ENCODE results near the gene JUN. TPM values are rescaled to one million over a fixed set of nuclear protein-coding genes. Genes with fewer than 3 reads are reported as not detected.

The JUN gene
- total and polyA plus RNA-seq, 2 donors (not counting 1 experiment from before 2014, with no cell fraction given) = 94.4 to 4,074 TPM

DNA sequence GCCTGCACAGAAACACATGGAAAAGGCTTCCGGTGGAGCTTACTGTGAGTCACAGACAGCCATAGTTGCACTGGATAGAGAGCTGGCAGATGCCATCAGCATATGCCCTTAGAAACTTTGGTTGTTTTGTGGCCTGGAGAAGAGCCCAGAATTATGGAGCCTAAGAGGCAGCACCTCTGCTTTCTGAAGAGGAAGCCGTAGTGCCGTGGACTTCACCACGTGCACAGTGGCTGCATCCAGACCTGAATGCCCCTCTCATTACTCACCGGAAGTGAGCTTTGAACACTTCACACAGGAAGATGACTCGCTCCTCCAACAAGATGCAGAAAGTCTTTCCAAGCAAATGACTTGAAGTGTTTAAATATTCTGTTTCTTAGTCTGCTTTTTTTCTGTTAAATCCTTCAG is 28.4 kb downstream of the JUN start:
- 4% methylated on average over 5 of the region's 6 CpGs for WGBS (ENCODE audit: insufficient coverage)
- H3K36me3 ChIP-seq (replicated peaks in 1 of 2; ENCODE audit: control extremely low read depth in 1 of 2, control insufficient read depth in 1 of 2, extremely low read depth in 1 of 2, insufficient read depth in 2 of 2, low read length in 1 of 2) = no peaks in the 10 kb centered on the region
- H2AFZ ChIP-seq (ENCODE audit: insufficient read depth, low read depth, low read length, poor library complexity, severe bottlenecking) = peak overlapping the region; percentile 60
- intact Hi-C loops (cut with micrococcal nuclease) = no loop called here
- H3K27me3 Mint-ChIP-seq = no peaks in the 10 kb centered on the region
- ChIA-PET POLR2A (no interaction called here), CTCF (interaction anchor here (0.8 to 1.2 kb wide), 2 partner anchors 10 to 16 kb away, joined by 3 read pairs; no protein-coding TSS in a partner anchor)
- TF ChIP-seq CTCF (IDR thresholded peaks at IDR 0.05) (no peak), EZH2 (IDR thresholded peaks at IDR 0.05; ENCODE audit: borderline replicate concordance, insufficient read depth, low read depth, low read length, poor library complexity, severe bottlenecking) (no peak)
- peak overlapping the region; percentile 12 for H3K27ac Mint-ChIP-seq
- H3K4me3 Mint-ChIP-seq = no peak overlapping the region
- peaks cover 14% of the 10 kb centered on the region for H3K4me1 Mint-ChIP-seq
- DNase-seq (peak; percentile 14), ATAC-seq (ENCODE audit: low read depth) (peak; percentile 58)
- no peaks in the 10 kb centered on the region for H3K27me3 ChIP-seq (replicated peaks in 1 of 4; ENCODE audit: control extremely low read depth in 1 of 4, control insufficient read depth in 3 of 4, insufficient read depth in 4 of 4, low read length in 3 of 4)
- peak overlapping the region; percentile 16 for H3K4me2 ChIP-seq (replicated peaks; ENCODE audit: low read depth, low read length, poor library complexity, severe bottlenecking)
- no peaks in the 10 kb centered on the region for H3K79me2 ChIP-seq (ENCODE audit: control insufficient read depth, insufficient read depth, low read length)
- H3K4me1 ChIP-seq (ENCODE audit: control insufficient read depth in 2 of 2, insufficient read depth in 2 of 2, low read length in 2 of 2) = peaks cover 7 to 12% of the 10 kb centered on the region in 2 donors
- no peaks in the 10 kb centered on the region for H3K9me3 Mint-ChIP-seq (ENCODE audit: insufficient read depth)
- H3K27ac ChIP-seq (ENCODE audit: low read length in 2 of 2) = no peak overlapping the region
- no peak overlapping the region for H3K4me3 ChIP-seq (ENCODE audit: control extremely low read depth in 1 of 5, extremely low read depth in 1 of 5, insufficient read depth in 1 of 5, low read depth in 2 of 5, low read length in 4 of 5)
- no peak overlapping the region for H3K9ac ChIP-seq (ENCODE audit: low read length)
- H4K20me1 ChIP-seq (ENCODE audit: control insufficient read depth, insufficient read depth, low read length, poor library complexity, severe bottlenecking) = no peaks in the 10 kb centered on the region
- H3K9me3 ChIP-seq (ENCODE audit: control extremely low read depth in 1 of 3, control insufficient read depth in 2 of 3, insufficient read depth in 1 of 3, low read length in 2 of 3) = no peaks in the 10 kb centered on the region

DNA sequence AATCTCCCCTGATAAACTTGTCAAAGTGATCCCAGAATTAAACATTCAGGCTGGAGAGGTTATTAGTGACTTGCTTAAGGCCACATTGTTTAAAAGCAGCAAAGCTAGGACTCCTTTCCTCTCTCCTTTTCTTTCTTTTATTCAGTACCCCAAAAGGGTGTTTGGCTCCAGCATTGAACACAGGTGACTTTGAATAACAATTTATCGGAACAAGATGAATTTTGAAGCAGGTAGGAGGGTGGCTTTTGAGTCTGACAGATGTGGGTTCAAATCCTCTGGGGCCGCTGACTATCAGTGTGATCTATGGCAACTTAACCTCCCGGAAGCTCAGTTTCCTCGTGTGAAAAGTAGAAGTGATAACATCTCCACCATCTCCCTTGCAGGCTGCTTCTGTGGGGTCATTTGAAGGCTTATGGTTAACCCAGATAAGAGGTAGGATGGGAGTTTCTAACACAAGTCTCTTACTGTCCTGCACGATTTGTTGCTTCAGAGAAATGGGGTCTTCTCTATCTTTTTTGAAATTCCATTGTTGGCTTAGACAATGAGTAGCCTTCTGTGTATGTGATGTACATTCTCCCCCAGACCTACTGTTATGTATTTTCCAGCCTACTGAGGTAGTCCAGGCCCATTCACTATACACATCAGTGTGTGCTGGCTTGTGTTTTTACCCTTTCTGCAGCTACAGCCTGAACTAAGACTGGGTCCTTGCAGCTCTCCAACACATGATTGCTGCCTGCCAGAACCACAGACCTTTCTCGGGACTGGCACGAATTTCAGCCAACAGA is 29.0 kb downstream of the JUN start:
- H3K27ac ChIP-seq (ENCODE audit: low read length in 2 of 2) = no peak overlapping the region
- ChIA-PET POLR2A (no interaction called here), CTCF (interaction anchor here (0.8 to 1.2 kb wide), 2 partner anchors 11 to 16 kb away, joined by 3 read pairs; no protein-coding TSS in a partner anchor)
- no peaks in the 10 kb centered on the region for H3K36me3 ChIP-seq (replicated peaks in 1 of 2; ENCODE audit: control extremely low read depth in 1 of 2, control insufficient read depth in 1 of 2, extremely low read depth in 1 of 2, insufficient read depth in 2 of 2, low read length in 1 of 2)
- intact Hi-C loops (cut with micrococcal nuclease) = no loop called here
- no peak for ATAC-seq (ENCODE audit: low read depth)
- Mint-ChIP-seq H3K27ac (no peak overlapping the region), H3K4me3 (no peak overlapping the region), H3K9me3 (ENCODE audit: insufficient read depth) (no peaks in the 10 kb centered on the region), H3K27me3 (no peaks in the 10 kb centered on the region), H3K4me1 (peaks cover 14% of the 10 kb centered on the region)
- H2AFZ ChIP-seq (ENCODE audit: insufficient read depth, low read depth, low read length, poor library complexity, severe bottlenecking) = peak overlapping the region; percentile 60
- H3K4me3 ChIP-seq (ENCODE audit: control extremely low read depth in 1 of 5, extremely low read depth in 1 of 5, insufficient read depth in 1 of 5, low read depth in 2 of 5, low read length in 4 of 5) = no peak overlapping the region
- H3K9ac ChIP-seq (ENCODE audit: low read length) = no peak overlapping the region
- no peaks in the 10 kb centered on the region for H3K9me3 ChIP-seq (ENCODE audit: control extremely low read depth in 1 of 3, control insufficient read depth in 2 of 3, insufficient read depth in 1 of 3, low read length in 2 of 3)
- no peaks in the 10 kb centered on the region for H3K27me3 ChIP-seq (replicated peaks in 1 of 4; ENCODE audit: control extremely low read depth in 1 of 4, control insufficient read depth in 3 of 4, insufficient read depth in 4 of 4, low read length in 3 of 4)
- H4K20me1 ChIP-seq (ENCODE audit: control insufficient read depth, insufficient read depth, low read length, poor library complexity, severe bottlenecking) = no peaks in the 10 kb centered on the region
- H3K4me1 ChIP-seq (ENCODE audit: control insufficient read depth in 2 of 2, insufficient read depth in 2 of 2, low read length in 2 of 2) = peaks cover 7 to 12% of the 10 kb centered on the region in 2 donors
- 20% methylated on average over 3 of the region's 7 CpGs for WGBS (ENCODE audit: insufficient coverage)
- no peaks in the 10 kb centered on the region for H3K79me2 ChIP-seq (ENCODE audit: control insufficient read depth, insufficient read depth, low read length)
- no peak for TF ChIP-seq EZH2 (IDR thresholded peaks at IDR 0.05; ENCODE audit: borderline replicate concordance, insufficient read depth, low read depth, low read length, poor library complexity, severe bottlenecking)
- H3K4me2 ChIP-seq (replicated peaks; ENCODE audit: low read depth, low read length, poor library complexity, severe bottlenecking) = peak overlapping the region; percentile 16
- no peak for DNase-seq
